CD14-positive monocyte (primary cell): ENCODE data around the gene EXOSC10. TPM values are rescaled to one million over a fixed set of nuclear protein-coding genes. Genes with fewer than 3 reads are reported as not detected.

Experiments
- DNase-seq, 3 donors: peaks; one replicate each; pipeline ENCODE4 v3.0.0-alpha.2; 2011 to 2022
- H2AFZ ChIP-seq: 2 replicates; pipeline ENCODE4 v1.6.0; 2012; ENCODE audit warnings: mild to moderate bottlenecking, low read depth, low read length, inconsistent platforms; ENCODE audit not compliant: insufficient read depth, poor library complexity, severe bottlenecking
- H3K27ac ChIP-seq, 2 donors: 1 replicate in 1 of 2; 2 replicates in 1 of 2; pipeline ENCODE4 v1.5.1; 2012 to 2013; ENCODE audit warnings: low read length in 2 of 2, control low read depth in 1 of 2, inconsistent platforms in 1 of 2, low read depth in 1 of 2, mild to moderate bottlenecking in 1 of 2
- H3K27me3 ChIP-seq, 2 donors: one replicate each; pipeline versions ENCODE4 v1.6.0 to v1.6.1; 2011 to 2013; ENCODE audit warnings: low read length in 2 of 2; ENCODE audit not compliant: control insufficient read depth in 2 of 2, insufficient read depth in 2 of 2
- H3K36me3 ChIP-seq, 2 donors: replicated peaks in 1 of 2; 1 replicate in 1 of 2; 2 replicates in 1 of 2; pipeline versions ENCODE4 v1.5.1 to v1.6.1; 2012 to 2013; ENCODE audit warnings: low read length in 2 of 2, control low read depth in 1 of 2, inconsistent platforms in 1 of 2, mild to moderate bottlenecking in 1 of 2; ENCODE audit not compliant: insufficient read depth in 2 of 2, control insufficient read depth in 1 of 2
- H3K4me1 ChIP-seq, 2 donors: 1 replicate in 1 of 2; 2 replicates in 1 of 2; pipeline versions ENCODE4 v1.5.1 to v1.6.1; 2012 to 2013; ENCODE audit warnings: low read length in 2 of 2, control low read depth in 1 of 2, inconsistent platforms in 1 of 2, mild to moderate bottlenecking in 1 of 2, moderate library complexity in 1 of 2; ENCODE audit not compliant: insufficient read depth in 2 of 2, control insufficient read depth in 1 of 2
- H3K4me2 ChIP-seq: replicated peaks from 2 replicates; pipeline ENCODE3; 2012; ENCODE audit warnings: low read length, moderate library complexity, mild to moderate bottlenecking; ENCODE audit not compliant: poor library complexity, severe bottlenecking; ENCODE audit errors: extremely low read depth
- H3K4me3 ChIP-seq, 3 experiments: fragments of 200-600 bp in 1 of 3; sonication (generic) in 1 of 3; replicated peaks in 1 of 3; 1 replicate in 2 of 3; 2 replicates in 1 of 3; pipeline ENCODE4 v1.5.1; 2011 to 2013; ENCODE audit warnings: low read length in 3 of 3, mild to moderate bottlenecking in 3 of 3, control low read depth in 2 of 3, low read depth in 2 of 3, inconsistent platforms in 1 of 3, moderate library complexity in 1 of 3
- H3K79me2 ChIP-seq: 2 replicates; pipeline ENCODE4 v1.6.0; 2012; ENCODE audit warnings: mild to moderate bottlenecking, control low read depth, inconsistent platforms, low read length, moderate library complexity; ENCODE audit not compliant: insufficient read depth
- H3K9ac ChIP-seq: 2 replicates; pipeline ENCODE4 v1.6.0; 2017; ENCODE audit warnings: low read length, mild to moderate bottlenecking; ENCODE audit not compliant: insufficient read depth, poor library complexity, severe bottlenecking
- H3K9me3 ChIP-seq, 2 donors: replicated peaks in 1 of 2; 1 replicate in 1 of 2; 2 replicates in 1 of 2; pipeline versions ENCODE4 v1.5.1 to v1.6.1; 2012 to 2013; ENCODE audit warnings: low read length in 2 of 2, control low read depth in 1 of 2; ENCODE audit not compliant: control insufficient read depth in 1 of 2, insufficient read depth in 1 of 2
- H4K20me1 ChIP-seq: 2 replicates; pipeline ENCODE4 v1.6.0; 2012; ENCODE audit warnings: mild to moderate bottlenecking, low read length, control low read depth, moderate library complexity; ENCODE audit not compliant: insufficient read depth
- H3K27ac Mint-ChIP-seq, 7 donors: one replicate each; pipeline ENCODE4 v1.8.0; 2020; ENCODE audit warnings: mild to moderate bottlenecking in 7 of 7, mixed read lengths in 7 of 7, moderate library complexity in 6 of 7, inconsistent platforms in 2 of 7
- H3K27me3 Mint-ChIP-seq, 3 donors: one replicate each; pipeline ENCODE4 v1.8.0; 2021 to 2022; ENCODE audit warnings: low read depth in 3 of 3, mild to moderate bottlenecking in 3 of 3, mixed read lengths in 3 of 3, moderate library complexity in 3 of 3, inconsistent platforms in 1 of 3
- H3K36me3 Mint-ChIP-seq, 2 donors: one replicate each; pipeline ENCODE4 v1.8.0; 2020; ENCODE audit warnings: mixed read lengths in 2 of 2, inconsistent platforms in 1 of 2, mild to moderate bottlenecking in 1 of 2
- H3K4me1 Mint-ChIP-seq: one replicate; pipeline ENCODE4 v1.8.0; 2020; ENCODE audit warnings: mild to moderate bottlenecking, mixed read lengths
- H3K4me3 Mint-ChIP-seq, 2 donors: one replicate each; pipeline ENCODE4 v1.8.0; 2020; ENCODE audit warnings: mild to moderate bottlenecking in 2 of 2, mixed read lengths in 2 of 2, moderate library complexity in 1 of 2
- H3K9me3 Mint-ChIP-seq, 7 donors: one replicate each; pipeline ENCODE4 v1.8.0; 2020 to 2022; ENCODE audit warnings: mixed read lengths in 7 of 7, mild to moderate bottlenecking in 6 of 7, moderate library complexity in 6 of 7, inconsistent platforms in 2 of 7
- WGBS: methylation state at CpG from one replicate; pipeline ENCODE4 v1.1.5; 2013; ENCODE audit warnings: missing lambda C conversion rate; ENCODE audit not compliant: insufficient coverage; 5-methylcytosine and 5-hydroxymethylcytosine counted together
- intact Hi-C, 2 donors: fragments of 100-400 bp; cut with micrococcal nuclease; formaldehyde crosslinking; loops; one replicate each; pipeline versions ENCODE4 v1.15.0 to v1.15.1; 2023
- polyA plus RNA-seq, 3 donors: library from polyadenylated mRNA; depleted of rRNA in 1 of 3; unstranded in 2 of 3; stranded (reverse) in 1 of 3; fragments of 300-500 nt in 2 of 3; fragments of >200 nt in 1 of 3; fragmentation: Illumina TruSeq in 2 of 3; gene quantifications; 1 replicate in 2 of 3; 2 replicates in 1 of 3; pipeline ENCODE4 v1.2.3, GENCODE V29; 2012 to 2021
- TF ChIP-seq, protein P1 (sequence below): fragments of 200-600 bp; IDR thresholded peaks from one replicate; pipeline ENCODE4 v1.8.0; 2022; ENCODE audit warnings: antibody characterized with exemption, mild to moderate bottlenecking

EXOSC10 gene
- polyA plus RNA-seq, 3 donors: 24.0 to 66.3 (median 27.4) TPM

- 96% methylated on average over 3 of the region's 7 CpGs for WGBS
- Mint-ChIP-seq H3K27ac (no peak overlapping the region), H3K4me1 (no peaks in the 10 kb centered on the region), H3K27me3 (peaks cover 0 to 2% (median 0%) of the 10 kb centered on the region in 3 donors), H3K36me3 (peaks cover 79 to 90% of the 10 kb centered on the region in 2 donors), H3K9me3 (peaks cover 0 to 1% (median 0%) of the 10 kb centered on the region in 7 donors), H3K4me3 (no peak overlapping the region)
- intact Hi-C loops: loop anchor here in 1 of 2 donors (10.0 kb wide), 1 partner anchor 146 kb away; no protein-coding TSS in a partner anchor
- TF ChIP-seq, protein P1, sequence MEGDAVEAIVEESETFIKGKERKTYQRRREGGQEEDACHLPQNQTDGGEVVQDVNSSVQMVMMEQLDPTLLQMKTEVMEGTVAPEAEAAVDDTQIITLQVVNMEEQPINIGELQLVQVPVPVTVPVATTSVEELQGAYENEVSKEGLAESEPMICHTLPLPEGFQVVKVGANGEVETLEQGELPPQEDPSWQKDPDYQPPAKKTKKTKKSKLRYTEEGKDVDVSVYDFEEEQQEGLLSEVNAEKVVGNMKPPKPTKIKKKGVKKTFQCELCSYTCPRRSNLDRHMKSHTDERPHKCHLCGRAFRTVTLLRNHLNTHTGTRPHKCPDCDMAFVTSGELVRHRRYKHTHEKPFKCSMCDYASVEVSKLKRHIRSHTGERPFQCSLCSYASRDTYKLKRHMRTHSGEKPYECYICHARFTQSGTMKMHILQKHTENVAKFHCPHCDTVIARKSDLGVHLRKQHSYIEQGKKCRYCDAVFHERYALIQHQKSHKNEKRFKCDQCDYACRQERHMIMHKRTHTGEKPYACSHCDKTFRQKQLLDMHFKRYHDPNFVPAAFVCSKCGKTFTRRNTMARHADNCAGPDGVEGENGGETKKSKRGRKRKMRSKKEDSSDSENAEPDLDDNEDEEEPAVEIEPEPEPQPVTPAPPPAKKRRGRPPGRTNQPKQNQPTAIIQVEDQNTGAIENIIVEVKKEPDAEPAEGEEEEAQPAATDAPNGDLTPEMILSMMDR: no peak
- no peak for DNase-seq
- H3K4me3 ChIP-seq: no peak overlapping the region
- H3K4me2 ChIP-seq: no peak overlapping the region
- no peak overlapping the region for H3K9ac ChIP-seq
- no peaks in the 10 kb centered on the region for H3K79me2 ChIP-seq
- H4K20me1 ChIP-seq: no peaks in the 10 kb centered on the region
- peaks cover 67 to 89% of the 10 kb centered on the region in 2 donors for H3K36me3 ChIP-seq
- H2AFZ ChIP-seq: no peak overlapping the region
- H3K27ac ChIP-seq: no peak overlapping the region
- no peaks in the 10 kb centered on the region for H3K27me3 ChIP-seq
- no peaks in the 10 kb centered on the region for H3K4me1 ChIP-seq
- no peaks in the 10 kb centered on the region for H3K9me3 ChIP-seq
These were observed 9.5 kb upstream of the EXOSC10 start for GRCh38 chr1:11109047-11109760.

DNA sequence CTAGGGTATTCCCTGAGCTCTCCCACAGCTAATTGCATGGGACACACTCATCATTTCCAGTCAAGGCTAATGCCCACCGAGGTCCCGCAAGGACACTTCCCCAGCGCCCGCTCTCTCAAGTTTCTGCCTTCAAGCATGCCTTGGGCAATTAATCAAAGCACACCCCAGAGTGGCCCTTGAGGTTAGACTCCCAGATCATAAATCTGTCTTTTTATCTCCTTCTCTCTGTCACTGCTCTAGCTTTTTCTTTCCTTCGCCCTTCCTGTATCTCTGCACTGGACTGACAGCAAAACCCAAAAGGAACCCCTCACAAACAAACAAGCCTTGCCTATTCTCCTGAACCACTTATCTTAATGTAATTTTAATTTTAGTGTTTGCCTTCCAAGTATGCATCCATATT lies 7.9 kb upstream of the EXOSC10 start:
- Mint-ChIP-seq H3K9me3 (peaks cover 0 to 1% (median 0%) of the 10 kb centered on the region in 7 donors), H3K27me3 (peaks cover 0 to 2% (median 0%) of the 10 kb centered on the region in 3 donors), H3K4me1 (no peaks in the 10 kb centered on the region), H3K36me3 (peaks cover 64 to 75% of the 10 kb centered on the region in 2 donors), H3K4me3 (no peak overlapping the region), H3K27ac (peak overlapping the region in 1 of 7 donors; percentile 39)
- H3K4me3 ChIP-seq: no peak overlapping the region
- H4K20me1 ChIP-seq: no peaks in the 10 kb centered on the region
- H3K9me3 ChIP-seq: no peaks in the 10 kb centered on the region
- WGBS: 96% methylated on average over 4 of the region's 5 CpGs
- no peak overlapping the region for H3K27ac ChIP-seq
- no peaks in the 10 kb centered on the region for H3K79me2 ChIP-seq
- no peaks in the 10 kb centered on the region for H3K4me1 ChIP-seq
- no peak overlapping the region for H2AFZ ChIP-seq
- TF ChIP-seq, protein P1: no peak
- H3K36me3 ChIP-seq: peaks cover 52 to 73% of the 10 kb centered on the region in 2 donors
- DNase-seq: no peak
- intact Hi-C loops: loop anchor here in 1 of 2 donors (10.0 kb wide), 1 partner anchor 147 kb away; no protein-coding TSS in a partner anchor
- no peaks in the 10 kb centered on the region for H3K27me3 ChIP-seq
- H3K4me2 ChIP-seq: no peak overlapping the region
- H3K9ac ChIP-seq: no peak overlapping the region
